Mammary epithelial cell (primary cell): ENCODE measurements around the gene ACAA2.

Source experiments
- EZH2 ChIP-seq: IDR thresholded peaks from 2 replicates; pipeline ENCODE4 v1.6.1; 2012; ENCODE audit warnings: low read length, inconsistent platforms, borderline replicate concordance
- TF ChIP-seq, protein P1 (sequence below), 2 donors: IDR thresholded peaks in 1 of 2; conservative IDR thresholded peaks in 1 of 2; 2 replicates each; pipeline ENCODE4 v1.5.1; 2011 to 2012; ENCODE audit warnings: inconsistent platforms in 2 of 2, low read length in 2 of 2, mild to moderate bottlenecking in 2 of 2, control low read depth in 1 of 2, low read depth in 1 of 2; ENCODE audit not compliant: insufficient read depth in 1 of 2; ENCODE audit errors: extremely low read depth in 1 of 2

DNA sequence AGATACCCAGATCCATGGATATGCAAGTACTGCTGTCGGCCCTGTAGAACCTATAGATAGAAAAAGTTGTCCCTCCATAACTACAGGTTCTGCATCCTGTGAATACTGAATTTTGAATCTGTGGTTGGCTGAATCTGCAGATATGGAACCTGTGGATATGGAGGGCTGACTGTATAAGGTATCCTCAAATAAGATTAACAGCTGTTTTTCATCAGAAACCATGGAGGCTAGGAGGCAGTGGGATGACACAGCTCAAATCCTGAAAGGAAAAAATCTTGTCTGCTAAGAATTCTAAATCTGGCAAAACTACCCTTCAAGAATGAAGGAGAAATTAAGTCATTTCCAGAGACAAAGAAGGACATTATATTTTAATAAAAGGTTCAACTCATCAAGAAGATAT, 14.7 kb upstream of the ACAA2 start:
- TF ChIP-seq, protein P1, sequence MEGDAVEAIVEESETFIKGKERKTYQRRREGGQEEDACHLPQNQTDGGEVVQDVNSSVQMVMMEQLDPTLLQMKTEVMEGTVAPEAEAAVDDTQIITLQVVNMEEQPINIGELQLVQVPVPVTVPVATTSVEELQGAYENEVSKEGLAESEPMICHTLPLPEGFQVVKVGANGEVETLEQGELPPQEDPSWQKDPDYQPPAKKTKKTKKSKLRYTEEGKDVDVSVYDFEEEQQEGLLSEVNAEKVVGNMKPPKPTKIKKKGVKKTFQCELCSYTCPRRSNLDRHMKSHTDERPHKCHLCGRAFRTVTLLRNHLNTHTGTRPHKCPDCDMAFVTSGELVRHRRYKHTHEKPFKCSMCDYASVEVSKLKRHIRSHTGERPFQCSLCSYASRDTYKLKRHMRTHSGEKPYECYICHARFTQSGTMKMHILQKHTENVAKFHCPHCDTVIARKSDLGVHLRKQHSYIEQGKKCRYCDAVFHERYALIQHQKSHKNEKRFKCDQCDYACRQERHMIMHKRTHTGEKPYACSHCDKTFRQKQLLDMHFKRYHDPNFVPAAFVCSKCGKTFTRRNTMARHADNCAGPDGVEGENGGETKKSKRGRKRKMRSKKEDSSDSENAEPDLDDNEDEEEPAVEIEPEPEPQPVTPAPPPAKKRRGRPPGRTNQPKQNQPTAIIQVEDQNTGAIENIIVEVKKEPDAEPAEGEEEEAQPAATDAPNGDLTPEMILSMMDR (conservative IDR thresholded peaks at IDR 0.05 in 1 of 2, IDR thresholded peaks at IDR 0.05 in 1 of 2; ENCODE audit: extremely low read depth in 1 of 2, insufficient read depth in 1 of 2, low read depth in 1 of 2, low read length in 2 of 2), result no peak
- no peak for TF ChIP-seq EZH2
